WI38 (cell line): ENCODE data around the gene SNRK.

Experiments used
- H3K4me3 ChIP-seq: 2 replicates; pipeline ENCODE4 v1.5.1; 2011; ENCODE audit warnings: low read depth, mild to moderate bottlenecking, control low read depth, low read length
- TF ChIP-seq, protein P1 (sequence below): IDR thresholded peaks from 2 replicates; pipeline ENCODE4 v1.5.1; 2012; ENCODE audit warnings: low read depth, mild to moderate bottlenecking, control low read depth, low read length

The SNRK gene

DNA sequence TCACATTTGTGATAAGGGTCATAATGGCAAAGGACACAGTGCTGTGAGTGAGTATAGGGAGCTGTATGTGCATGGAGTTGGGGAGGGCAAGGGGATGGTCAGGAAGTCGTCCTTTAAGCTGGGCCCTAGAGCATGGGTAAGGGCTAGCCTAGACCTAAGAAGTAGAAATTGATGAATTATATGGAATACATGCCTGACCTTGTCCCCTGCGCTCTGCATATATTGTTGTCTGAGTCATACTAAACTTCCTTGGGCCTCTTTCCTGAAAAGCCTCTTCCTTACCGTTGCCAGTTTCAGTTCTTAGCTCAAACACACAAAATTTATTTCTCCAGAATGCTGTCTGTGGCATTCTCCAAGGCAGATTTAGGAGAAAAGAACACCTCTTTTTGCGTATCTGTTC is 4.6 kb downstream of the SNRK start:
- TF ChIP-seq, protein P1, sequence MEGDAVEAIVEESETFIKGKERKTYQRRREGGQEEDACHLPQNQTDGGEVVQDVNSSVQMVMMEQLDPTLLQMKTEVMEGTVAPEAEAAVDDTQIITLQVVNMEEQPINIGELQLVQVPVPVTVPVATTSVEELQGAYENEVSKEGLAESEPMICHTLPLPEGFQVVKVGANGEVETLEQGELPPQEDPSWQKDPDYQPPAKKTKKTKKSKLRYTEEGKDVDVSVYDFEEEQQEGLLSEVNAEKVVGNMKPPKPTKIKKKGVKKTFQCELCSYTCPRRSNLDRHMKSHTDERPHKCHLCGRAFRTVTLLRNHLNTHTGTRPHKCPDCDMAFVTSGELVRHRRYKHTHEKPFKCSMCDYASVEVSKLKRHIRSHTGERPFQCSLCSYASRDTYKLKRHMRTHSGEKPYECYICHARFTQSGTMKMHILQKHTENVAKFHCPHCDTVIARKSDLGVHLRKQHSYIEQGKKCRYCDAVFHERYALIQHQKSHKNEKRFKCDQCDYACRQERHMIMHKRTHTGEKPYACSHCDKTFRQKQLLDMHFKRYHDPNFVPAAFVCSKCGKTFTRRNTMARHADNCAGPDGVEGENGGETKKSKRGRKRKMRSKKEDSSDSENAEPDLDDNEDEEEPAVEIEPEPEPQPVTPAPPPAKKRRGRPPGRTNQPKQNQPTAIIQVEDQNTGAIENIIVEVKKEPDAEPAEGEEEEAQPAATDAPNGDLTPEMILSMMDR = no peak
- H3K4me3 ChIP-seq = 0 out of 2 replicates have a peak overlapping the region, but pooled peaks have one; percentile 10

DNA sequence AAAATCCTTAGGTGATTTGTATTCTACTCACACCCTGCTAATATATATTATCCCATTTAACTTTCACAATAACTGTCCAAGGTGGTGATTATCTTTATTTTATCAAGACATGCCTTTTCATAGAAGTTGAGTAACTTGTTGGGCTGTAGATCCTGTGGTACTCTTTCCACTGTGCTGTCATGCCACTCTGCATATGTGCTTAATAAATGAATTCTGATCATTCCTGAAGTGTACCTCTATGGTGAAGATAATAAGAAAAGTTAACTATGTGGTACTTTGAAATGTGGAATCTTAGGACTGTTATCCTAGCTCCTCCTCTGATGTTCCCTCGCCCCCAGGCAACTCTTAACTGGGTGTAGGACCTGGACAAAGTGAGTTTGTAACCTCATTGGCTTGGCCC is 5.2 kb downstream of the SNRK start:
- TF ChIP-seq, protein P1 = no peak
- H3K4me3 ChIP-seq = no peak overlapping the region

DNA sequence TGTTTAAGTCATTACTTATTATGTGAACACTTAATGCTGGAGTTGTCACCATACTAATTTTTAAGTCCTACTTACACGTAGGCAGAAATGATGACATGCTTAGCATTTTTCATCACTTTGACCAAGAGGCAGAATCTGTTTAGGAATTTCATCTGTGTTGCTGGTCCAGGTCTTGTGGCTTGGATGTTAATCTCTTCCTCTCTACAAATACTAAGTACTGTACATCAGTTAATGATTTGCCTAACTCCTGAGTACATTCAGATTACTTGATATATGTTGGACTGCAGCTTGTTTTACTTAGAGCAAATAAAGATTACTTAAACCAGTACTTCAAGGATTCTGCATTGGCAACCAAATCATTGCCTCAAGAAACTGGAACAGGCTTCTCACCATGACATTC is 8.6 kb downstream of the SNRK start:
- TF ChIP-seq, protein P1 = no peak
- H3K4me3 ChIP-seq = no peak overlapping the region

- TF ChIP-seq, protein P1 = no peak
- H3K4me3 ChIP-seq = no peak overlapping the region
Measured at GRCh38 chr3:43296565-43296964, 10.2 kb downstream of the SNRK start.

DNA sequence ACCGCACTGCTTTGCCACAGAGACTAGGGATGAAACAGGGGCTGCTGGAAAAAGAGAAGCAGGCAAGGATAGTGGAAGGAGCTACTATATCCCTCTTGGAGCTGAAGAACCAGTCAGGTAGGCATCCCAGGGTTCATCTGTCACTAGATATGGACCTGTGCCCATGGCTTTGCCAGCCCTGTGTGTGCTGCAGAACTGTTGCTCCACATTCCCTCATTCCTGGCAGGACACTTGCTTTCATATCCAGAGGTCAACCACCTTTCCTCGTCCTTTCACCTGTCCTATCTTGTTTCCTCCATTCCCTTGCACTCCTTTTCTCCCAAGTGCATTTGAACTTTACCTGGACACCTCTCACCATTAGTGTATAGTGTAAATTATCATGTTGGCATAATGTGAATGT is 12.0 kb downstream of the SNRK start:
- TF ChIP-seq, protein P1 = no peak
- H3K4me3 ChIP-seq = no peak overlapping the region

DNA sequence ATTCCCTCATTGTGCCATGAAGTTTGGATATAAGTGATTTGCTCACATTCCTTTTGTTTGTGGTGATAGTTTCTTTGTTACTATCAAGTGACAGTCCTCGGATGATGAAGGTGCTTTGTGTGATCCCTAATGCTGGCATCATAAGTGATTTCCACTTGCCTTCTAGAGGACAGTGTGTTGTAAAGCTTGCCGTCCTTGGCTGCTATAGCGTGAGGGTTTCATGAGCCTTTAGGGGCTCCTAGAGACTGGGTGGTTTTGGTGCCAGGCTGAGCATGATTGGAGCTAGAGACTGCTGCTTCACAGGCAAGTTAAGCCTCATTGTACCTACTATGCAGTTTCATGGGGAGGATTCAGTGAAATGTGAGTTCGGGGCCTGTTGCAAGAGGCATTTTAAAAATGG is 12.4 kb downstream of the SNRK start:
- TF ChIP-seq, protein P1 = no peak
- H3K4me3 ChIP-seq = no peak overlapping the region

GRCh38 chr3:43302116-43302880 is 16.0 kb downstream of the SNRK start:
- TF ChIP-seq, protein P1 = no peak
- no peak overlapping the region for H3K4me3 ChIP-seq
